ENCODE data around the gene IL7R. TPM values are rescaled to one million over a fixed set of nuclear protein-coding genes. Genes with fewer than 3 reads are reported as not detected.

The IL7R gene
- total and polyA plus RNA-seq, 2 experiments from 2014 or later: 0.47 to 1.1 TPM

DNA sequence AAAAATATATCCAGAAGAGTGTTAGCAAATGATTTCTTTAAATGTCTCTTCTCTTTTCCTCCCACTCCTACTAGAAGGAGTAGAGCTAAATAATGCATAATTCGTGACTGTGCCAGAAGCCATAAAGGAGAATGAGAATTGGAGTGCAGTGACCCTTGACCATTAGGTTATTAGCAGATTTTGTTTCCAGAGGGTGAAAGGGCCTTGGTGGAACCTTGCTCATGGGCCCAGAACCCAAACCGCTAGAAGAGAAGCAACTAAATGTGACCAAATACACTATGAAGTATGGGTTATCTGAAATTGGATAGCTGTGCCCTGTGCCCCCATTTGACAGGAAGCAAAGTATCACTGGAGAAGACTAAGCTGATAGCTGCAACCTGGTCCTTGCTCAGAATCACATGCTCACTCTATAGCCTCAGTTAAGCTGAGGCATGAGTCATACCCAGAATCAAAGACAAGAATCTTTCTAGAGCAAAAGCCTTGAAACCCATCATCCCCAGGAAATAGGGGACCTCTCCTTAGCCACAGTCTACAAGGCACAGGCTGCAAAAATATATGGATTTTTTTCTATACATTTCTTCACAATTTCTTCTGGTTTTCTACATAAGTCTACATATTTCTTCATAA is 45.5 kb downstream of the IL7R start:
- peak; percentile 16 for DNase-seq (ENCODE audit: low spot score)
- H3K27me3 ChIP-seq: no peaks in the 10 kb centered on the region
- H3K9me3 ChIP-seq (ENCODE audit: low read depth): no peaks in the 10 kb centered on the region
- 92% methylated on average over 2 of the region's 2 CpGs for WGBS (ENCODE audit: low lambda C conversion rate, missing lambda C conversion rate)
- H4K20me1 ChIP-seq (ENCODE audit: insufficient read depth, poor library complexity, severe bottlenecking): no peaks in the 10 kb centered on the region
- H3K79me2 ChIP-seq: no peaks in the 10 kb centered on the region
- no peak overlapping the region for H3K4me2 ChIP-seq
- H2AFZ ChIP-seq: no peak overlapping the region
- H3K9me2 ChIP-seq (replicated peaks; ENCODE audit: insufficient read depth): no peaks in the 10 kb centered on the region
- no peak overlapping the region for H3K27ac ChIP-seq
- H3K36me3 ChIP-seq (replicated peaks; ENCODE audit: insufficient read depth, low read depth): no peaks in the 10 kb centered on the region
- no peak overlapping the region for H3K4me3 ChIP-seq
- TF ChIP-seq EZH2 (IDR thresholded peaks at IDR 0.05; ENCODE audit: borderline replicate concordance) (no peak), EZH2phosphoT487 (IDR thresholded peaks at IDR 0.05; ENCODE audit: low read depth, severe bottlenecking, unreplicated experiment) (no peak), CTCF (IDR thresholded peaks at IDR 0.05; ENCODE audit: poor library complexity) (no peak)
- no peaks in the 10 kb centered on the region for H3K4me1 ChIP-seq (ENCODE audit: insufficient read depth)

DNA sequence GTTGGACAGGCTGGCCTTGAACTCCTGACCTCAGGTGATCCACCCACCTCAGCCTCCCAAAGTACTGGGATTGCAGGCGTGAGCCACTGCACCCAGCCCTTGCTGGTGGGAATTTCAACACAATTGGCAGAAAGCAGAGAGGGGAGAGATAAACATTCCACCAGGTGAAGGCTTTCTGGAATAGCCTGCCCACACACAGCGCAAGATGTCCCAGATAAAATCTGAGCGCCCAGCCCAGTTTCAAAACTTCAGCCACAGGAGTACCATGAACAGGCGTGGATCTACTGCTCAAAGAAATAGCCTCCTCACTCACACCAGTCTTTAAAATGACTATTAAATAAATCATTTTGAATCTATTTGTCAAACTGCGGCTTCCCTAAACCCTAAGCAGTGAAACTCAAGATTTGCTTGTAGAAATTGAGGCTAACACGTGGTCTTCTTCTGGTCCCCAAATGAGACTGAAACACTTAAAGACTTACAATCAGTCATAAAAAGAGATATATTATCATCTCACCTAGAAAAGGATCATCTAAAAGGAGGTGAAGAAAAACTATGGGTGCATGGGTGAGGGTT is 47.0 kb downstream of the IL7R start:
- no peak for DNase-seq (ENCODE audit: low spot score)
- H3K36me3 ChIP-seq (replicated peaks; ENCODE audit: insufficient read depth, low read depth): no peaks in the 10 kb centered on the region
- no peaks in the 10 kb centered on the region for H3K9me2 ChIP-seq (replicated peaks; ENCODE audit: insufficient read depth)
- no peak overlapping the region for H2AFZ ChIP-seq
- no peaks in the 10 kb centered on the region for H3K4me1 ChIP-seq (ENCODE audit: insufficient read depth)
- no peak overlapping the region for H3K27ac ChIP-seq
- no peaks in the 10 kb centered on the region for H3K27me3 ChIP-seq
- H4K20me1 ChIP-seq (ENCODE audit: insufficient read depth, poor library complexity, severe bottlenecking): no peaks in the 10 kb centered on the region
- no peaks in the 10 kb centered on the region for H3K9me3 ChIP-seq (ENCODE audit: low read depth)
- H3K4me2 ChIP-seq: no peak overlapping the region
- TF ChIP-seq EZH2phosphoT487 (IDR thresholded peaks at IDR 0.05; ENCODE audit: low read depth, severe bottlenecking, unreplicated experiment): no peak
- no peaks in the 10 kb centered on the region for H3K79me2 ChIP-seq
- no peak overlapping the region for H3K4me3 ChIP-seq
- WGBS (ENCODE audit: low lambda C conversion rate, missing lambda C conversion rate): 97% methylated on average over 6 of the region's 6 CpGs

DNA sequence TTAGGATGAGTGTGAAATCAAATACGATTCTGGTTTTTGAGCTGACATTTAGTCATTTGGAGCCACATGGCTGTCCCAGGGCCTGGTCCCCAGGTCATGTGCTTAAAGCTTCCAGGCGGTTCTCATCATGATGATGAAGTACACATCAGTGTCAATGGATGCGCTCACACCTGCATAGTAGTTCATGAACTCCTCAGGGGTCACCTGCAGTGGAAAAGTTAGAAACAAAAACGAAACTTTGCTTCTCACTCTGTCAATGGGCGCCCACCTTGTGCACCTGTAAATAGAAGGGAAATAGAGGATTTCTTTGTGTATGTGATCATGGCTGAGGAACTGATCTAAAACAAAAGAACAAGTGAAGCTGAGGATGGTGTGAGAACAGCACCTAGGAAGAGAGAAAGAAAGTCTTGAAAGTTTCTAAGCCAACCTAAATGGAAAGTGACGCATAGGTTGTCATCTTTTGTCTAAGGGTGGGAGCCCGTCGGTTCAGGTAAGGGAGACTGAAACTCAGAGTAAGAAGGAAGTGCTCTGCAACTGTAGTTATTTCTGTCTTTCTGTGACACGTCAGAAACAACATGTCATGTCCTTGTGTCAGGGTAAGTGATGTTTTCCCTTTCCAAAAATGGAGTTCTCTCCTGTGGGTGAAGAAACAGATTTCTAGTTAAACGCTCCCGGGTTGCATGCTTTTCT is 47.9 kb downstream of the IL7R start:
- H3K79me2 ChIP-seq: no peaks in the 10 kb centered on the region
- H3K9me3 ChIP-seq (ENCODE audit: low read depth): no peaks in the 10 kb centered on the region
- H2AFZ ChIP-seq: no peak overlapping the region
- no peak overlapping the region for H3K4me3 ChIP-seq
- no peaks in the 10 kb centered on the region for H4K20me1 ChIP-seq (ENCODE audit: insufficient read depth, poor library complexity, severe bottlenecking)
- no peaks in the 10 kb centered on the region for H3K4me1 ChIP-seq (ENCODE audit: insufficient read depth)
- H3K36me3 ChIP-seq (replicated peaks; ENCODE audit: insufficient read depth, low read depth): no peaks in the 10 kb centered on the region
- H3K27ac ChIP-seq: no peak overlapping the region
- no peak for DNase-seq (ENCODE audit: low spot score)
- no peaks in the 10 kb centered on the region for H3K9me2 ChIP-seq (replicated peaks; ENCODE audit: insufficient read depth)
- no peaks in the 10 kb centered on the region for H3K27me3 ChIP-seq
- no peak for TF ChIP-seq EZH2phosphoT487 (IDR thresholded peaks at IDR 0.05; ENCODE audit: low read depth, severe bottlenecking, unreplicated experiment)
- no peak for TF ChIP-seq CTCF (IDR thresholded peaks at IDR 0.05; ENCODE audit: poor library complexity)
- TF ChIP-seq EZH2 (IDR thresholded peaks at IDR 0.05; ENCODE audit: borderline replicate concordance): no peak
- WGBS (ENCODE audit: low lambda C conversion rate, missing lambda C conversion rate): 85% methylated on average over 11 of the region's 11 CpGs
- H3K4me2 ChIP-seq: no peak overlapping the region

- no peak overlapping the region for H2AFZ ChIP-seq
- H3K4me1 ChIP-seq (ENCODE audit: insufficient read depth): no peaks in the 10 kb centered on the region
- no peaks in the 10 kb centered on the region for H4K20me1 ChIP-seq (ENCODE audit: insufficient read depth, poor library complexity, severe bottlenecking)
- H3K4me2 ChIP-seq: no peak overlapping the region
- H3K9me3 ChIP-seq (ENCODE audit: low read depth): no peaks in the 10 kb centered on the region
- no peak for DNase-seq (ENCODE audit: low spot score)
- TF ChIP-seq CTCF (IDR thresholded peaks at IDR 0.05; ENCODE audit: poor library complexity) (no peak), EZH2 (IDR thresholded peaks at IDR 0.05; ENCODE audit: borderline replicate concordance) (no peak), EZH2phosphoT487 (IDR thresholded peaks at IDR 0.05; ENCODE audit: low read depth, severe bottlenecking, unreplicated experiment) (no peak)
- no peaks in the 10 kb centered on the region for H3K9me2 ChIP-seq (replicated peaks; ENCODE audit: insufficient read depth)
- WGBS (ENCODE audit: low lambda C conversion rate, missing lambda C conversion rate): 33% methylated on average over 1 of the region's 1 CpG
- H3K79me2 ChIP-seq: no peaks in the 10 kb centered on the region
- no peak overlapping the region for H3K4me3 ChIP-seq
- no peak overlapping the region for H3K27ac ChIP-seq
- H3K27me3 ChIP-seq: no peaks in the 10 kb centered on the region
- no peaks in the 10 kb centered on the region for H3K36me3 ChIP-seq (replicated peaks; ENCODE audit: insufficient read depth, low read depth)
Measured at GRCh38 chr5:35908228-35908627, 51.5 kb downstream of the IL7R start.

Data from hepatocyte (in vitro differentiated cells).